OCI-LY7 (cell line): ENCODE measurements around the gene CCR5AS.

Experiments used
- BruUV-seq: library from RNA; stranded (reverse); fragments of 400-500 nt; replicated peaks from 2 replicates; lab custom pipeline; 2021; lab: Mats Ljungman, UMichigan
- CTCF ChIA-PET: fragments of 300-600 bp; sonication (Branson Sonifier 250); formaldehyde crosslinking; loops from one replicate; lab custom pipeline; 2022; ENCODE audit warnings: antibody characterized with exemption; ENCODE audit not compliant: unreplicated experiment; lab: Charles Lee
- POLR2A ChIA-PET: fragments of 300-600 bp; sonication (Branson Sonifier 250); formaldehyde crosslinking; loops from one replicate; lab custom pipeline; 2022; ENCODE audit warnings: antibody characterized with exemption; lab: Charles Lee
- DNase-seq: peaks from one replicate; pipeline ENCODE4 v3.0.0-alpha.2; 2015; ENCODE audit warnings: low spot score
- H2AFZ ChIP-seq: fragments of 200-600 bp; sonication (generic), shearing (Covaris generic); 2 replicates; pipeline ENCODE4 v1.6.1; 2014; ENCODE audit warnings: mild to moderate bottlenecking, antibody characterized with exemption, low read length, moderate library complexity
- H3K27ac ChIP-seq: fragments of 200-600 bp; sonication (generic); 2 replicates; pipeline ENCODE4 v1.5.1; 2014; ENCODE audit warnings: mixed run types, low read depth, mild to moderate bottlenecking, moderate library complexity, low read length, inconsistent platforms; ENCODE audit not compliant: poor library complexity, severe bottlenecking
- H3K36me3 ChIP-seq: fragments of 200-600 bp; sonication (generic); 2 replicates; pipeline ENCODE4 v1.6.1; 2014; ENCODE audit warnings: mild to moderate bottlenecking, antibody characterized with exemption, low read length, moderate library complexity, mixed read lengths; ENCODE audit not compliant: insufficient read depth
- H3K4me1 ChIP-seq: fragments of 200-600 bp; sonication (generic); 2 replicates; pipeline ENCODE4 v1.5.1; 2014; ENCODE audit warnings: mild to moderate bottlenecking, low read length; ENCODE audit not compliant: insufficient read depth, poor library complexity, severe bottlenecking
- H3K4me2 ChIP-seq: fragments of 200-600 bp; sonication (generic); 2 replicates; pipeline ENCODE4 v1.6.1; 2014; ENCODE audit warnings: mild to moderate bottlenecking, low read length
- H3K4me3 ChIP-seq: fragments of 200-600 bp; sonication (generic); 2 replicates; pipeline ENCODE4 v1.5.1; 2014; ENCODE audit warnings: mild to moderate bottlenecking, low read depth, low read length; ENCODE audit not compliant: poor library complexity, severe bottlenecking
- H3K79me2 ChIP-seq: fragments of 200-600 bp; sonication (generic); 2 replicates; pipeline ENCODE4 v1.6.1; 2016; ENCODE audit warnings: low read depth, mild to moderate bottlenecking, low read length, moderate library complexity, mixed read lengths; ENCODE audit not compliant: insufficient read depth
- H3K9me2 ChIP-seq: fragments of 200-600 bp; sonication (generic); 2 replicates; pipeline ENCODE4 v1.6.1; 2016; ENCODE audit warnings: mild to moderate bottlenecking, low read length, mixed read lengths; ENCODE audit not compliant: insufficient read depth
- H3K9me3 ChIP-seq: fragments of 200-600 bp; sonication (generic); 2 replicates; pipeline ENCODE4 v1.6.1; 2014; ENCODE audit warnings: mild to moderate bottlenecking, mixed run types, low read length, mixed read lengths
- H4K20me1 ChIP-seq: fragments of 200-600 bp; sonication (generic); 2 replicates; pipeline ENCODE4 v1.6.1; 2014; ENCODE audit warnings: mild to moderate bottlenecking, antibody characterized with exemption, low read length, moderate library complexity, mixed read lengths; ENCODE audit not compliant: insufficient read depth
- CTCF ChIP-seq: fragments of 200-600 bp; sonication (generic); conservative IDR thresholded peaks from 2 replicates; pipeline ENCODE4 v1.5.1; 2014; ENCODE audit warnings: mild to moderate bottlenecking, antibody characterized with exemption, low read length, moderate library complexity, mixed read lengths
- EZH2phosphoT487 ChIP-seq: fragments of 200-600 bp; sonication (generic); IDR thresholded peaks from 2 replicates; pipeline ENCODE4 v1.6.1; 2018; ENCODE audit warnings: low read depth, borderline replicate concordance, mild to moderate bottlenecking, mixed run types, antibody characterized with exemption, low read length, moderate library complexity, mixed read lengths
- intact Hi-C: fragments of 100-400 bp; cut with micrococcal nuclease; formaldehyde crosslinking; loops from one replicate; pipeline ENCODE4 v1.10.0; 2022; ENCODE audit not compliant: unreplicated experiment

CCR5AS gene

GRCh38 chr3:46318207-46318927, 88.5 kb downstream of the CCR5AS start:
- no peak overlapping the region for H3K4me2 ChIP-seq
- H3K4me1 ChIP-seq = peaks cover 8% of the 10 kb centered on the region
- BruUV-seq = no TSS peak
- no peaks in the 10 kb centered on the region for H3K79me2 ChIP-seq
- H3K9me2 ChIP-seq = no peaks in the 10 kb centered on the region
- DNase-seq = no peak
- no peaks in the 10 kb centered on the region for H3K9me3 ChIP-seq
- H3K36me3 ChIP-seq = no peaks in the 10 kb centered on the region
- CTCF ChIA-PET = no interaction called here
- no peak overlapping the region for H3K4me3 ChIP-seq
- no peak overlapping the region for H3K27ac ChIP-seq
- intact Hi-C loops = no loop called here
- no peak overlapping the region for H2AFZ ChIP-seq
- no peak for TF ChIP-seq CTCF
- no peak for TF ChIP-seq EZH2phosphoT487
- H4K20me1 ChIP-seq = no peaks in the 10 kb centered on the region
- POLR2A ChIA-PET = no interaction called here

GRCh38 chr3:46316206-46316605, 90.7 kb downstream of the CCR5AS start:
- no peak overlapping the region for H2AFZ ChIP-seq
- no peaks in the 10 kb centered on the region for H3K79me2 ChIP-seq
- TF ChIP-seq CTCF (no peak), EZH2phosphoT487 (no peak)
- DNase-seq = no peak
- peaks cover under 1% of the 10 kb centered on the region for H3K4me1 ChIP-seq
- no peaks in the 10 kb centered on the region for H3K9me2 ChIP-seq
- POLR2A ChIA-PET = interaction anchor here (0.6 kb wide), 1 partner anchor 46 kb away, joined by 4 read pairs; no protein-coding TSS in a partner anchor
- intact Hi-C loops = no loop called here
- CTCF ChIA-PET = no interaction called here
- BruUV-seq = no TSS peak
- H3K36me3 ChIP-seq = no peaks in the 10 kb centered on the region
- H3K9me3 ChIP-seq = no peaks in the 10 kb centered on the region
- H3K4me3 ChIP-seq = no peak overlapping the region
- H3K4me2 ChIP-seq = no peak overlapping the region
- H3K27ac ChIP-seq = no peak overlapping the region
- H4K20me1 ChIP-seq = no peaks in the 10 kb centered on the region

- Histone ChIP-seq H2AFZ (no peak overlapping the region), H3K9me2 (no peaks in the 10 kb centered on the region), H3K27ac (no peak overlapping the region), H3K4me3 (no peak overlapping the region), H3K9me3 (no peaks in the 10 kb centered on the region), H4K20me1 (no peaks in the 10 kb centered on the region), H3K4me1 (no peaks in the 10 kb centered on the region), H3K36me3 (no peaks in the 10 kb centered on the region), H3K79me2 (no peaks in the 10 kb centered on the region), H3K4me2 (no peak overlapping the region)
- DNase-seq = no peak
- intact Hi-C loops = no loop called here
- ChIA-PET CTCF (no interaction called here), POLR2A (interaction anchor here (1.5 kb wide), 1 partner anchor 10 kb away, joined by 3 read pairs; no protein-coding TSS in a partner anchor)
- no TSS peak for BruUV-seq
- TF ChIP-seq CTCF (no peak), EZH2phosphoT487 (no peak)
Measured at GRCh38 chr3:46314517-46314916, 92.3 kb downstream of the CCR5AS start.
